Endothelial cell of umbilical vein (primary cell): ENCODE results near the gene ADPGK.

Source experiments
- EZH2 ChIP-seq: IDR thresholded peaks from 2 replicates; pipeline ENCODE4 v1.6.1; 2012; ENCODE audit warnings: borderline replicate concordance, low read depth, mild to moderate bottlenecking, moderate library complexity, low read length, inconsistent platforms; ENCODE audit not compliant: severe bottlenecking
- FOS ChIP-seq: IDR thresholded peaks from 2 replicates; pipeline ENCODE4 v1.6.1; 2011; ENCODE audit warnings: mild to moderate bottlenecking, low read length, moderate library complexity, borderline replicate concordance; ENCODE audit not compliant: insufficient read depth
- GATA2 ChIP-seq: IDR thresholded peaks from 2 replicates; pipeline ENCODE4 v1.7.0; 2011; ENCODE audit warnings: low read depth, mild to moderate bottlenecking, moderate library complexity, mixed read lengths, low read length; ENCODE audit not compliant: insufficient read length, insufficient read depth
- MAX ChIP-seq: IDR thresholded peaks from 2 replicates; pipeline ENCODE4 v1.6.1; 2011; ENCODE audit not compliant: insufficient read depth, insufficient read length
- MYC ChIP-seq: IDR thresholded peaks from one replicate; pipeline ENCODE4 v1.6.1; 2011; ENCODE audit warnings: mild to moderate bottlenecking, low read depth, low read length
- POLR2A ChIP-seq: IDR thresholded peaks from 2 replicates; pipeline ENCODE4 v1.6.1; 2012; ENCODE audit warnings: low read depth, mild to moderate bottlenecking, control low read depth, low read length
- POLR2AphosphoS5 ChIP-seq: IDR thresholded peaks from 2 replicates; pipeline ENCODE4 v1.6.1; 2012; ENCODE audit warnings: low read depth, mild to moderate bottlenecking, control low read depth, low read length, moderate library complexity; ENCODE audit not compliant: insufficient read depth
- TF ChIP-seq, protein P1 (sequence below), 2 donors: IDR thresholded peaks; 1 replicate in 1 of 2; 2 replicates in 1 of 2; pipeline ENCODE4 v1.5.1; 2011; ENCODE audit warnings: low read length in 2 of 2, mild to moderate bottlenecking in 2 of 2, moderate library complexity in 2 of 2, control low read depth in 1 of 2, inconsistent platforms in 1 of 2, low read depth in 1 of 2; ENCODE audit not compliant: insufficient read depth in 1 of 2; ENCODE audit errors: extremely low read depth in 1 of 2

DNA sequence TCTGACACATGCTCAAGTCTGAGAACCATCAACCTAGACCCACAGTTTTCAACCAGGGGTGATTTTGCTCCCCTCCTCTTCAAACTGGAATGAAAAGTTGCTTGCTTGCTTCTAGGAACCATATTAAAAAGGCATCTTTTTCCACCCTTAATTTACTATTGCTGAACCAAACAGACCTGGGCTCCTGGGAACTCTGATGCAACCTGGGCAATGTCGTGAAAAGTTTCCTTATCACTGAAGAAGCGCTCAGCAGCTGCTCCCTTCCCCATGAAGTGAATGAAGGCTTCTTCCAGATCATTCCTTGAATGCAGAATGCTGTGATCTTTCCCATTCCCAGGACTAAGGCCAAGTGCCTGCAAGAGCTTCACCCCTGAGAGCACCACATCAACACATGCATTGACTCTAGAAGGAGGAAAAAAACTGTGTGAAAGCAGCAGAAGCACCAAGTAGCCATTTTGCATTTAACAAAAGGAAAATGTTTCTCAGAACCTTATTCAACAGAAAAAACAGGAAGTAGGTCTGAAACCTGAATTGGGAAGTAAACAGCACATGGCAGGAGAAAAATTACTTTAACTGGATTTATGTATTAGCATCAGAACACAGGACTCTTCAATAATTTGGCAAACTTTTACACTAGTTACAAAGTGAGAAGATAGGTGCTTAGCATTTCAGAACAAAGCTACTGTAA is 8.7 kb downstream of the ADPGK start:
- TF ChIP-seq MAX, result no peak
- TF ChIP-seq, protein P1, sequence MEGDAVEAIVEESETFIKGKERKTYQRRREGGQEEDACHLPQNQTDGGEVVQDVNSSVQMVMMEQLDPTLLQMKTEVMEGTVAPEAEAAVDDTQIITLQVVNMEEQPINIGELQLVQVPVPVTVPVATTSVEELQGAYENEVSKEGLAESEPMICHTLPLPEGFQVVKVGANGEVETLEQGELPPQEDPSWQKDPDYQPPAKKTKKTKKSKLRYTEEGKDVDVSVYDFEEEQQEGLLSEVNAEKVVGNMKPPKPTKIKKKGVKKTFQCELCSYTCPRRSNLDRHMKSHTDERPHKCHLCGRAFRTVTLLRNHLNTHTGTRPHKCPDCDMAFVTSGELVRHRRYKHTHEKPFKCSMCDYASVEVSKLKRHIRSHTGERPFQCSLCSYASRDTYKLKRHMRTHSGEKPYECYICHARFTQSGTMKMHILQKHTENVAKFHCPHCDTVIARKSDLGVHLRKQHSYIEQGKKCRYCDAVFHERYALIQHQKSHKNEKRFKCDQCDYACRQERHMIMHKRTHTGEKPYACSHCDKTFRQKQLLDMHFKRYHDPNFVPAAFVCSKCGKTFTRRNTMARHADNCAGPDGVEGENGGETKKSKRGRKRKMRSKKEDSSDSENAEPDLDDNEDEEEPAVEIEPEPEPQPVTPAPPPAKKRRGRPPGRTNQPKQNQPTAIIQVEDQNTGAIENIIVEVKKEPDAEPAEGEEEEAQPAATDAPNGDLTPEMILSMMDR (IDR thresholded peaks at IDR 0.05; ENCODE audit: extremely low read depth in 1 of 2, insufficient read depth in 1 of 2, low read depth in 1 of 2, low read length in 2 of 2), result no peak
- TF ChIP-seq MYC, result no peak
- TF ChIP-seq POLR2AphosphoS5, result no peak
- no peak for TF ChIP-seq POLR2A
- no peak for TF ChIP-seq EZH2
- no peak for TF ChIP-seq GATA2
- TF ChIP-seq FOS, result no peak
